ENCODE measurements around the gene PDE2A.

Gene PDE2A

DNA sequence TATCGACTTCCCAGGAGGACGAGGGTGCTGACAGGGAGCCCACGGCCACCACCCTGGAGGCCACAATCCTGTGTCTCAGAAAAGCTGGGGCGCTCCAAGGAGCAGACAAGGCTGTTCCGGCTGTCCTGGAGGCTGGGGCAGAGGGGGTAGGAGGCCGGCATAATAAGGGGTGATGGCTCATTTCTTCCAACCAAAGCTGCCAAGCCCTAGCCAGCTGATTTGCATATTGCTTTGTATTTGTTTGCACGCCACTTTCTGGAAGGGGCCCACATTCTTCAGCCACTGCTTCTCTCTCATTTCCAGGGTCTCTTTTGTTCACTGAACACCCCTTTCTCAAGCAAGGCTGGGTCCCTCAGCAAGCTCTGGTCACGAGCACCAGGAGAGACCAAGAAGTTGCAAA, 4.7 kb downstream of the PDE2A start:
- Mint-ChIP-seq H3K4me1 (no peaks in the 10 kb centered on the region), H3K9me3 (no peaks in the 10 kb centered on the region), H3K36me3 (ENCODE audit: low read depth) (no peaks in the 10 kb centered on the region), H3K4me3 (no peak overlapping the region), H3K27me3 (ENCODE audit: low read depth) (peaks cover 46% of the 10 kb centered on the region), H3K27ac (no peak overlapping the region)
- TF ChIP-seq, protein P1, sequence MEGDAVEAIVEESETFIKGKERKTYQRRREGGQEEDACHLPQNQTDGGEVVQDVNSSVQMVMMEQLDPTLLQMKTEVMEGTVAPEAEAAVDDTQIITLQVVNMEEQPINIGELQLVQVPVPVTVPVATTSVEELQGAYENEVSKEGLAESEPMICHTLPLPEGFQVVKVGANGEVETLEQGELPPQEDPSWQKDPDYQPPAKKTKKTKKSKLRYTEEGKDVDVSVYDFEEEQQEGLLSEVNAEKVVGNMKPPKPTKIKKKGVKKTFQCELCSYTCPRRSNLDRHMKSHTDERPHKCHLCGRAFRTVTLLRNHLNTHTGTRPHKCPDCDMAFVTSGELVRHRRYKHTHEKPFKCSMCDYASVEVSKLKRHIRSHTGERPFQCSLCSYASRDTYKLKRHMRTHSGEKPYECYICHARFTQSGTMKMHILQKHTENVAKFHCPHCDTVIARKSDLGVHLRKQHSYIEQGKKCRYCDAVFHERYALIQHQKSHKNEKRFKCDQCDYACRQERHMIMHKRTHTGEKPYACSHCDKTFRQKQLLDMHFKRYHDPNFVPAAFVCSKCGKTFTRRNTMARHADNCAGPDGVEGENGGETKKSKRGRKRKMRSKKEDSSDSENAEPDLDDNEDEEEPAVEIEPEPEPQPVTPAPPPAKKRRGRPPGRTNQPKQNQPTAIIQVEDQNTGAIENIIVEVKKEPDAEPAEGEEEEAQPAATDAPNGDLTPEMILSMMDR (IDR thresholded peaks at IDR 0.05; ENCODE audit: unreplicated experiment in 3 of 3): no peak

DNA sequence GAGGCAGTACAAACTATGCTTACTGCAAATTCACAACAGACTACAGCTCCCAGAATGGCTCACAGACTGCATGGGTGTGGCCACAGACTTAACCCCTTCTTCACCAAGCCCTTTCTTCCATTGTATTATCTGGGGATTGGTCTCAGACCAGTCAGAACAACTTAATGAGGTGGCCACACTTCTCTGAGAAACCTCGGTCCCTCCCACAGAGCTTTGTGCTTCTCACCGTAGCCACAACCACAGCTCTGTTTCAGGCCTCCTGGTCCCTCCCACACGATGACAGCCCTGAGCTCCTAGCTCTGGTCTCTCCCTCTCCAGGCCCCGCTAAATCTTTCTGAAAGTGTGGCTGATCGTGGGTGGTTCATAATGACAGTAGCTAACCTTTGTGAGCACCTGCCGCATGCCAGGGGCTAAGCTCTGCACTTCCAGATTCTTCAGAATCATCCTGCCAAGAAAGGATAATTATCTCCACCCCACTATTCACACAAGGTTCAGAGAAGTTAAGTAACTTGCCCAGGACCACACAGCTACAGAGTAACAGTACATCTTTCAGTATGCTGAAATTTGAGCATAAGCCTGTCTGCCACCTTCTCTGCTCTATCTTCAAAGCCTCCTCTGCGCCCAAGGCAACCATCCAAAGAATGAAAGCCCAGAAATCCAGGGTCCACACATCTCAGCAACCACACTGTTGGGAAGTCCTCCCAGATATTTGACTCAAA, 5.4 kb downstream of the PDE2A start:
- Mint-ChIP-seq H3K27me3 (ENCODE audit: low read depth) (peaks cover 41% of the 10 kb centered on the region), H3K27ac (no peak overlapping the region), H3K36me3 (ENCODE audit: low read depth) (no peaks in the 10 kb centered on the region), H3K4me3 (no peak overlapping the region), H3K4me1 (no peaks in the 10 kb centered on the region), H3K9me3 (no peaks in the 10 kb centered on the region)
- TF ChIP-seq, protein P1 (IDR thresholded peaks at IDR 0.05; ENCODE audit: unreplicated experiment in 3 of 3): no peak

DNA sequence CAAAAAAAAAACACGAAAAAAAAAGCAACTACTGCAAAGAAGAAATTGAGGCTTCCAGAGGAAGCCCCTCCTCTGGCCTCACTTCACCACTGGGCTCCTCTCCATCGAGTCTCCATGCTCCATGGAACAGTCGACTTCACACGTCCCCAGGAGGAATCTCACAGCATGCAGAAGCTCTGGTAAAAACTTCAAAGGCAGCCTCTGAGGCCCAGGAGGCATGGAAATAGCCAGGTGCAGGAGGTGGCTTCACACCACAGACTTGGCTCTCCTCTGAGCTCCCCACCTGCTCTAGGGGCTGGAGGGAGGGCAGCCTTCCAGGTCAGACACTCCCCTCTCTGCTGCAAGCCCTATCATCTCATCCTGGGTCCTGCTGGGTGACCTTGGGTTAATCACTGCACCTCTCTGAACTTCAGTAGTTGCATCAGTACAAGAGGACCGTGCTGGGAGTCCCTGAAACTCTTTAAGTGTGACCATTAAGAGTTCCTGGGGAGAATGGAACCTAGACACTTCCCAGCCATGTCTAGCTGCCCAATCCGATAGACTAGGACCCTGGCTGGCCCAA, 8.2 kb downstream of the PDE2A start:
- no peaks in the 10 kb centered on the region for H3K36me3 Mint-ChIP-seq (ENCODE audit: low read depth)
- no peaks in the 10 kb centered on the region for H3K9me3 Mint-ChIP-seq
- H3K27me3 Mint-ChIP-seq (ENCODE audit: low read depth): peaks cover 33% of the 10 kb centered on the region
- TF ChIP-seq, protein P1 (IDR thresholded peaks at IDR 0.05; ENCODE audit: unreplicated experiment in 3 of 3): no peak
- no peak overlapping the region for H3K27ac Mint-ChIP-seq
- H3K4me3 Mint-ChIP-seq: no peak overlapping the region
- no peaks in the 10 kb centered on the region for H3K4me1 Mint-ChIP-seq

DNA sequence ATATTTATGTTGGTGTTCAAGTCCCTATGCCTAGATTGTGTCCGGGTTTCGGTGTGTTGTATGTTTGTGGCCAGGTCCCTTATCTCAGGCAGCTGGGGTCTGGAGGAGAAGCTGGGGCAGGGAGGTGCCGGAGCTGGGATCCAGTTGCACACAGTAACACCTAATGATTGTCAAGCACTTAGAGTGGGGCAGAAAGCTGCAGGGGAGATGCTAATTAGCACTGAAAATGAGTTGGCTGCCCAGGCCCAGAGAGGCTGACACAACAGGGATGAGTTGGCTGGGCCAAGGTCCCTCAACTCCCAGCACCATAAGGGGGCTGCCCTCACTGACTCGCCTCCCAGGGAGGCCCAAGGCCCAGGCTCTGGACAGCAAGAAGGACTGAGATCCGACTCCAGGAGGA, 12.2 kb downstream of the PDE2A start:
- H3K9me3 Mint-ChIP-seq: no peaks in the 10 kb centered on the region
- H3K27ac Mint-ChIP-seq: no peak overlapping the region
- TF ChIP-seq, protein P1 (IDR thresholded peaks at IDR 0.05; ENCODE audit: unreplicated experiment in 3 of 3): no peak
- H3K27me3 Mint-ChIP-seq (ENCODE audit: low read depth): peaks cover 46% of the 10 kb centered on the region
- no peak overlapping the region for H3K4me3 Mint-ChIP-seq
- H3K4me1 Mint-ChIP-seq: peaks cover under 1% of the 10 kb centered on the region
- no peaks in the 10 kb centered on the region for H3K36me3 Mint-ChIP-seq (ENCODE audit: low read depth)

DNA sequence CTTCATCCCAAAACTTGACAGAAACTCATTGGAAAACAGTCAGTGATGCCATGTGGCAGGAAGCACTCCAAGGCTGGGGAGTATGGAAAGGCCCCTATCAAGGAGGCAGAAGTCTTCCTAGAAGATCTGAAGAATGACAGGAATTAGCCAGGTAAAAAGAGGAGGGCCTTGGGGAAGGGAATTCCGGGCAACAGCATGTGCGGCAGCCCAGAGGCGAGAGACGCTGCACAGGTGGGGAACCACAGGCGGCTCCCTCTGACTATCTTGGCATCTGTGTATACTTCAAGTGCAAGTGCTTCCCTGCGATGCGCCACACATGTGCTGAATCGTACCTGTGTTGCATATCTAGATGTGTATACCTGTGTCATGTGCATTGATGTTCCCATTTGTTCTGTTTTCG, 12.7 kb downstream of the PDE2A start:
- TF ChIP-seq, protein P1 (IDR thresholded peaks at IDR 0.05; ENCODE audit: unreplicated experiment in 3 of 3): no peak
- Mint-ChIP-seq H3K27ac (no peak overlapping the region), H3K27me3 (ENCODE audit: low read depth) (peaks cover 46% of the 10 kb centered on the region), H3K4me3 (no peak overlapping the region), H3K36me3 (ENCODE audit: low read depth) (no peaks in the 10 kb centered on the region), H3K9me3 (no peaks in the 10 kb centered on the region), H3K4me1 (peaks cover 6% of the 10 kb centered on the region)
